GM18873 (cell line): ENCODE measurements around the gene DIRAS2.

Experiments
- ATAC-seq: cut with Tn5 transposase; IDR thresholded peaks from one replicate; pipeline ENCODE4 v1.9.1; 2021; ENCODE audit warnings: mild to moderate bottlenecking, moderate library complexity, moderate number of reproducible peaks; ENCODE audit not compliant: unreplicated experiment, low FRiP score

The DIRAS2 gene

GRCh38 chr9:90616806-90617205 is 25.8 kb downstream of the DIRAS2 start:
- ATAC-seq: no peak

GRCh38 chr9:90613502-90613901 is 29.1 kb downstream of the DIRAS2 start:
- ATAC-seq: no peak

GRCh38 chr9:90612957-90613356 is 29.7 kb downstream of the DIRAS2 start:
- no peak for ATAC-seq

- ATAC-seq: no peak
These were observed 31.1 kb downstream of the DIRAS2 start for GRCh38 chr9:90611568-90611967.

GRCh38 chr9:90611121-90611520 is 31.5 kb downstream of the DIRAS2 start:
- no peak for ATAC-seq

- no peak for ATAC-seq
These were observed 34.7 kb downstream of the DIRAS2 start for GRCh38 chr9:90607701-90608516.

GRCh38 chr9:90600029-90600428 is 42.6 kb downstream of the DIRAS2 start:
- ATAC-seq: no peak

GRCh38 chr9:90598191-90598590 is 44.4 kb downstream of the DIRAS2 start:
- no peak for ATAC-seq

- ATAC-seq: no peak
These were observed 49.0 kb downstream of the DIRAS2 start for GRCh38 chr9:90593646-90594045.

- no peak for ATAC-seq
These were observed 62.0 kb downstream of the DIRAS2 start for GRCh38 chr9:90580576-90580975.

- no peak for ATAC-seq
These were observed 63.4 kb downstream of the DIRAS2 start for GRCh38 chr9:90579181-90579580.

- no peak for ATAC-seq
These were observed 64.4 kb downstream of the DIRAS2 start for GRCh38 chr9:90578126-90578815.

- ATAC-seq: no peak
These were observed 73.1 kb downstream of the DIRAS2 start for GRCh38 chr9:90569511-90569910.

- ATAC-seq: no peak
These were observed 74.0 kb downstream of the DIRAS2 start for GRCh38 chr9:90568667-90569066.

- no peak for ATAC-seq
These were observed 80.4 kb downstream of the DIRAS2 start for GRCh38 chr9:90562229-90562628.
